PC-3 (cell line): Measurements from ENCODE around the gene LNPEP.

Source experiments
- EZH2 ChIP-seq: fragments of 300-600 bp; sonication (generic); IDR thresholded peaks from one replicate; pipeline ENCODE4 v1.6.1; 2017; ENCODE audit warnings: antibody characterized with exemption, mild to moderate bottlenecking, low read length; ENCODE audit not compliant: unreplicated experiment
- EZH2phosphoT487 ChIP-seq: fragments of 300-600 bp; sonication (generic); IDR thresholded peaks from 2 replicates; pipeline ENCODE4 v1.6.1; 2018; ENCODE audit warnings: mild to moderate bottlenecking, antibody characterized with exemption, low read length, borderline replicate concordance
- TF ChIP-seq, protein P1 (sequence below): fragments of 300-600 bp; sonication (generic); conservative IDR thresholded peaks from 2 replicates; pipeline ENCODE4 v1.5.1; 2017; ENCODE audit warnings: antibody characterized with exemption, low read depth, mild to moderate bottlenecking, low read length

DNA sequence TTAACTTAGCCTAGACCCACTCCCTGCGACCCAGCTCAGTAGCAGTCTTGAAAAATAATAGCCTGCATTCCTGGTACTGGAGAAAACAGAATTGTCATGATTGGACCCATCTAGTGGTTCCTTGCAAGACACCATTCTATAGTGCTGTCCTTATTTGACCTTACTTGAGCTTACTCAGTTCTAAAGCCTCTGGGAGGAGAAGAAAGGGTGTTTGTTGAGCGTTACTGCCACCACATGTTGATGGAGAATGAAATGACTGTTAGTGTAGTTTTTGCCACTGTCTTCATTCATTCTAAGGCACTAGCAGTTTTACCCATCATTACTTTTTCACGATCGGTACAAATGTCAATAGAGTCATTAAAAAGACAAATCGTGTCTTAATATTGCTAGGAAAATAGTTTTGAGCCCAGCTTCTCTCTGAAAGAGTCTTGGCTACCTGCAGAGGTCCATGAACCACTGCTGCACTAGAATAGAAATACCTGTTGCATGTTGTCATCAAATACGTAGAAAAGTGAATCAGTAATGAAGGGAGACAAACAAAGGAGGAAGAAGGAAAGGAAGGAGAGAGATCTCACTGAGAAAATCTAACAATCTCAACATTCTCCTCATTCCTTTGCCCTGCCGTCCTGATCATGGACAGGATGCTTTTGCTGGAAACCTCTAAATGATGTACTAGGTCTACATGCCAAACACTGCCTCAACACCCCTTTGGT lies 110.5 kb downstream of the LNPEP start:
- TF ChIP-seq, protein P1, sequence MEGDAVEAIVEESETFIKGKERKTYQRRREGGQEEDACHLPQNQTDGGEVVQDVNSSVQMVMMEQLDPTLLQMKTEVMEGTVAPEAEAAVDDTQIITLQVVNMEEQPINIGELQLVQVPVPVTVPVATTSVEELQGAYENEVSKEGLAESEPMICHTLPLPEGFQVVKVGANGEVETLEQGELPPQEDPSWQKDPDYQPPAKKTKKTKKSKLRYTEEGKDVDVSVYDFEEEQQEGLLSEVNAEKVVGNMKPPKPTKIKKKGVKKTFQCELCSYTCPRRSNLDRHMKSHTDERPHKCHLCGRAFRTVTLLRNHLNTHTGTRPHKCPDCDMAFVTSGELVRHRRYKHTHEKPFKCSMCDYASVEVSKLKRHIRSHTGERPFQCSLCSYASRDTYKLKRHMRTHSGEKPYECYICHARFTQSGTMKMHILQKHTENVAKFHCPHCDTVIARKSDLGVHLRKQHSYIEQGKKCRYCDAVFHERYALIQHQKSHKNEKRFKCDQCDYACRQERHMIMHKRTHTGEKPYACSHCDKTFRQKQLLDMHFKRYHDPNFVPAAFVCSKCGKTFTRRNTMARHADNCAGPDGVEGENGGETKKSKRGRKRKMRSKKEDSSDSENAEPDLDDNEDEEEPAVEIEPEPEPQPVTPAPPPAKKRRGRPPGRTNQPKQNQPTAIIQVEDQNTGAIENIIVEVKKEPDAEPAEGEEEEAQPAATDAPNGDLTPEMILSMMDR, result peak; percentile 23; the same call in 1 of the 2 replicates
- TF ChIP-seq EZH2 (no peak), EZH2phosphoT487 (no peak)
